H9 (cell line): Measurements from ENCODE around the gene WDR33. TPM values are rescaled to one million over a fixed set of nuclear protein-coding genes. Genes with fewer than 3 reads are reported as not detected.

Source experiments
- DNase-seq: peaks from one replicate; pipeline ENCODE4 v3.0.0-alpha.2; 2017
- H2AFZ ChIP-seq: one replicate; pipeline ENCODE4 v1.6.1; 2013; ENCODE audit warnings: mild to moderate bottlenecking, low read length, control low read depth, moderate library complexity
- H2AK5ac ChIP-seq: 2 replicates; pipeline ENCODE4 v1.6.1; 2013; ENCODE audit warnings: low read length, control low read depth, mixed read lengths; ENCODE audit not compliant: insufficient read length
- H2BK120ac ChIP-seq: one replicate; pipeline ENCODE4 v1.6.1; 2013; ENCODE audit warnings: low read depth, mild to moderate bottlenecking, low read length, control low read depth, inconsistent platforms; ENCODE audit not compliant: poor library complexity, severe bottlenecking
- H2BK12ac ChIP-seq: 2 replicates; pipeline ENCODE4 v1.6.1; 2013; ENCODE audit warnings: low read length, control low read depth, mixed read lengths, low read depth; ENCODE audit not compliant: insufficient read length
- H2BK15ac ChIP-seq: 2 replicates; pipeline ENCODE4 v1.6.1; 2013; ENCODE audit warnings: low read depth, low read length, control low read depth
- H2BK20ac ChIP-seq: one replicate; pipeline ENCODE4 v1.6.1; 2013; ENCODE audit warnings: low read depth, mild to moderate bottlenecking, low read length, control low read depth, inconsistent platforms; ENCODE audit not compliant: poor library complexity, severe bottlenecking
- H2BK5ac ChIP-seq: 2 replicates; pipeline ENCODE4 v1.6.1; 2013; ENCODE audit warnings: low read length, control low read depth, mixed read lengths; ENCODE audit not compliant: insufficient read length
- H3K14ac ChIP-seq: 2 replicates; pipeline ENCODE4 v1.6.1; 2013; ENCODE audit warnings: low read length, control low read depth; ENCODE audit not compliant: insufficient read depth
- H3K18ac ChIP-seq: 2 replicates; pipeline ENCODE4 v1.6.1; 2013; ENCODE audit warnings: low read depth, mild to moderate bottlenecking, mixed read lengths, low read length, control low read depth; ENCODE audit not compliant: insufficient read length
- H3K23ac ChIP-seq: 2 replicates; pipeline ENCODE4 v1.6.1; 2013; ENCODE audit warnings: low read length, control low read depth, mixed read lengths, low read depth; ENCODE audit not compliant: insufficient read length
- H3K23me2 ChIP-seq: 2 replicates; pipeline ENCODE4 v1.6.1; 2013; ENCODE audit warnings: low read depth, mild to moderate bottlenecking, mixed read lengths, low read length, control low read depth; ENCODE audit not compliant: insufficient read length, poor library complexity, severe bottlenecking
- H3K27ac ChIP-seq: 2 replicates; pipeline ENCODE4 v1.5.1; 2013; ENCODE audit warnings: low read length, control low read depth, mixed read lengths, low read depth; ENCODE audit not compliant: insufficient read length
- H3K27me3 ChIP-seq: 2 replicates; pipeline ENCODE4 v1.6.1; 2013; ENCODE audit warnings: low read length, control low read depth, inconsistent platforms; ENCODE audit not compliant: insufficient read depth
- H3K4ac ChIP-seq: 2 replicates; pipeline ENCODE4 v1.6.1; 2013; ENCODE audit warnings: low read depth, mild to moderate bottlenecking, control low read depth, inconsistent platforms, low read length, moderate library complexity
- H3K4me1 ChIP-seq: 2 replicates; pipeline ENCODE4 v1.6.1; 2013; ENCODE audit warnings: low read length, control low read depth, inconsistent platforms; ENCODE audit not compliant: insufficient read depth
- H3K4me2 ChIP-seq: 2 replicates; pipeline ENCODE4 v1.6.1; 2013; ENCODE audit warnings: low read length, control low read depth, mixed read lengths; ENCODE audit not compliant: insufficient read length, insufficient read depth
- H3K56ac ChIP-seq: 2 replicates; pipeline ENCODE4 v1.6.1; 2013; ENCODE audit warnings: low read depth, mild to moderate bottlenecking, mixed read lengths, low read length, control low read depth; ENCODE audit not compliant: insufficient read length
- H3K79me1 ChIP-seq: 2 replicates; pipeline ENCODE4 v1.6.1; 2013; ENCODE audit warnings: low read depth, mild to moderate bottlenecking, moderate library complexity, low read length, control low read depth, inconsistent platforms; ENCODE audit not compliant: insufficient read depth, poor library complexity, severe bottlenecking
- H3K79me2 ChIP-seq: 2 replicates; pipeline ENCODE4 v1.6.1; 2013; ENCODE audit warnings: low read length, control low read depth, inconsistent platforms; ENCODE audit not compliant: insufficient read depth
- H3K9ac ChIP-seq: 2 replicates; pipeline ENCODE4 v1.6.1; 2013; ENCODE audit warnings: low read length, control low read depth, mixed read lengths; ENCODE audit not compliant: insufficient read length; ENCODE audit errors: extremely low read depth
- H3K9me3 ChIP-seq: one replicate; pipeline ENCODE4 v1.6.1; 2013; ENCODE audit warnings: low read depth, low read length, inconsistent platforms; ENCODE audit not compliant: control insufficient read depth
- H3T11ph ChIP-seq: one replicate; pipeline ENCODE4 v1.6.1; 2013; ENCODE audit warnings: mild to moderate bottlenecking, low read length, control low read depth, inconsistent platforms
- H4K20me1 ChIP-seq: one replicate; pipeline ENCODE4 v1.6.1; 2013; ENCODE audit not compliant: control insufficient read depth, insufficient read length, insufficient read depth
- H4K5ac ChIP-seq: 2 replicates; pipeline ENCODE4 v1.6.1; 2013; ENCODE audit warnings: low read depth, mild to moderate bottlenecking, mixed read lengths, low read length, control low read depth; ENCODE audit not compliant: insufficient read length
- H4K8ac ChIP-seq: replicated peaks from 2 replicates; pipeline ENCODE4 v1.6.1; 2013; ENCODE audit warnings: low read length, control low read depth, mixed read lengths, low read depth; ENCODE audit not compliant: insufficient read length
- H4K91ac ChIP-seq: 2 replicates; pipeline ENCODE4 v1.6.1; 2013; ENCODE audit warnings: low read depth, mild to moderate bottlenecking, moderate library complexity, mixed read lengths, low read length, control low read depth; ENCODE audit not compliant: insufficient read length
- H3K27ac Mint-ChIP-seq, 3 experiments: 2 replicates in 2 of 3; 3 replicates in 1 of 3; pipeline ENCODE4 v1.8.0; 2020 to 2021; ENCODE audit warnings: mixed read lengths in 3 of 3, mild to moderate bottlenecking in 1 of 3, moderate library complexity in 1 of 3
- H3K27me3 Mint-ChIP-seq: 2 replicates; pipeline ENCODE4 v1.8.0; 2021; ENCODE audit warnings: low read depth, mild to moderate bottlenecking, moderate library complexity, mixed read lengths
- H3K36me3 Mint-ChIP-seq, 3 experiments: 2 replicates in 2 of 3; 3 replicates in 1 of 3; pipeline ENCODE4 v1.8.0; 2020 to 2021; ENCODE audit warnings: low read depth in 3 of 3, mixed read lengths in 3 of 3; ENCODE audit not compliant: insufficient read depth in 1 of 3
- H3K4me1 Mint-ChIP-seq, 2 experiments: 2 replicates each; pipeline ENCODE4 v1.8.0; 2020; ENCODE audit warnings: mixed read lengths in 2 of 2
- H3K4me3 Mint-ChIP-seq, 2 experiments: 2 replicates in 1 of 2; 3 replicates in 1 of 2; pipeline ENCODE4 v1.8.0; 2020 to 2021; ENCODE audit warnings: mild to moderate bottlenecking in 2 of 2, mixed read lengths in 2 of 2, moderate library complexity in 1 of 2
- H3K9me3 Mint-ChIP-seq, 2 experiments: 2 replicates in 1 of 2; 3 replicates in 1 of 2; pipeline ENCODE4 v1.8.0; 2020; ENCODE audit warnings: mild to moderate bottlenecking in 2 of 2, mixed read lengths in 2 of 2, moderate library complexity in 1 of 2
- CTCF ChIP-seq: fragments of 200-600 bp; sonication (generic); conservative IDR thresholded peaks from 3 replicates; pipeline ENCODE4 v1.8.0; 2021; ENCODE audit warnings: antibody characterized with exemption, mild to moderate bottlenecking
- WGBS: extraction: QIAGEN DNeasy Blood & Tissue Kit; methylation state at CpG from one replicate; pipeline ENCODE4 v1.1.7; 2013; ENCODE audit warnings: missing lambda C conversion rate, low lambda C conversion rate, mixed read lengths; ENCODE audit not compliant: insufficient read length; ENCODE audit errors: extremely low coverage; 5-methylcytosine and 5-hydroxymethylcytosine counted together
- total RNA-seq: library from RNA; stranded (reverse); gene quantifications from 2 replicates; pipeline ENCODE4 v1.2.1, GENCODE V29; 2021

WDR33 gene
- total RNA-seq, 1 experiment from 2014 or later: 86.0 TPM

- H4K20me1 ChIP-seq: no peaks in the 10 kb centered on the region
Observed at GRCh38 chr2:127859712-127860085, 48.7 kb upstream of the WDR33 start.

More at GRCh38 chr2:127859712-127860085, 48.7 kb upstream of the WDR33 start:
- no CpG with 5 or more reads among the region's 8 CpGs for WGBS
- H3K79me2 ChIP-seq: peaks cover 19% of the 10 kb centered on the region; the same call in 1 of the 2 replicates
- H3K79me1 ChIP-seq: peaks cover 2% of the 10 kb centered on the region
- H3K4me1 ChIP-seq: no peaks in the 10 kb centered on the region
- peaks cover 7% of the 10 kb centered on the region for H3K23me2 ChIP-seq
- no peak overlapping the region for H3K18ac ChIP-seq
- H3K9me3 ChIP-seq: no peaks in the 10 kb centered on the region
- H2AFZ ChIP-seq: no peak overlapping the region
- no peak overlapping the region for H3K9ac ChIP-seq
- H3K27me3 Mint-ChIP-seq: no peaks in the 10 kb centered on the region
- H2BK12ac ChIP-seq: no peak overlapping the region
- H3K4me1 Mint-ChIP-seq: peaks cover 25 to 35% of the 10 kb centered on the region in 2 experiments
- no peak for TF ChIP-seq CTCF
- DNase-seq: peak; percentile 92
- H3K36me3 Mint-ChIP-seq: peaks cover 17 to 29% (median 26%) of the 10 kb centered on the region in 3 experiments
- no peak overlapping the region for H3K23ac ChIP-seq
- no peaks in the 10 kb centered on the region; a peak in 1 of 5 replicates for H3K9me3 Mint-ChIP-seq
- peak overlapping the region; percentile 55 to 74 for H3K4me3 Mint-ChIP-seq
- H3K27ac ChIP-seq: no peak overlapping the region
- H3T11ph ChIP-seq: no peak overlapping the region
- no peak overlapping the region for H4K91ac ChIP-seq
- no peak overlapping the region for H3K56ac ChIP-seq
- H3K4ac ChIP-seq: no peak overlapping the region
- no peak overlapping the region for H3K14ac ChIP-seq
- no peak overlapping the region for H2AK5ac ChIP-seq
- no peak overlapping the region for H4K5ac ChIP-seq
- no peak overlapping the region for H4K8ac ChIP-seq
- H3K27ac Mint-ChIP-seq: peak overlapping the region in 2 of 3 experiments; percentile 67 to 90; a peak in 2 of 7 replicates
- no peak overlapping the region for H2BK20ac ChIP-seq
- H2BK15ac ChIP-seq: no peak overlapping the region
- no peak overlapping the region for H2BK120ac ChIP-seq
- no peak overlapping the region for H3K4me2 ChIP-seq
- H2BK5ac ChIP-seq: no peak overlapping the region
- H3K27me3 ChIP-seq: no peaks in the 10 kb centered on the region
